IPS DF 4.7 (cell line): Measurements from ENCODE around the gene OPN1SW.

Experiments
- DNase-seq: peaks from one replicate; pipeline ENCODE4 v3.0.0-alpha.2; 2013; ENCODE audit warnings: low spot score; ENCODE audit errors: extremely low read depth

OPN1SW gene

GRCh38 chr7:128775744-128776474 is at the start of gene OPN1SW:
OPN1SW (minus strand) TSS chr7:128775794; CDS start chr7:128775781, 13 bp downstream.
- DNase-seq = no peak

- DNase-seq = no peak
Measured at GRCh38 chr7:128821724-128822123, 46.1 kb upstream of the OPN1SW start.

GRCh38 chr7:128818694-128819093 is 43.1 kb upstream of the OPN1SW start:
- DNase-seq = no peak

- DNase-seq = no peak
Measured at GRCh38 chr7:128815289-128815942, 39.8 kb upstream of the OPN1SW start.

- DNase-seq = no peak
Measured at GRCh38 chr7:128814499-128814898, 38.9 kb upstream of the OPN1SW start.

- DNase-seq = no peak
Measured at GRCh38 chr7:128812514-128813168, 37.0 kb upstream of the OPN1SW start.

- DNase-seq = no peak
Measured at GRCh38 chr7:128811631-128812430, 36.2 kb upstream of the OPN1SW start.

- DNase-seq = no peak
Measured at GRCh38 chr7:128810997-128811396, 35.4 kb upstream of the OPN1SW start.

- no peak for DNase-seq
Measured at GRCh38 chr7:128810473-128810872, 34.9 kb upstream of the OPN1SW start.

GRCh38 chr7:128809363-128809762 is 33.8 kb upstream of the OPN1SW start:
- DNase-seq = no peak

GRCh38 chr7:128807191-128807590 is 31.6 kb upstream of the OPN1SW start:
- DNase-seq = no peak

GRCh38 chr7:128805225-128805624 is 29.6 kb upstream of the OPN1SW start:
- DNase-seq = no peak

- DNase-seq = no peak
Measured at GRCh38 chr7:128804484-128804883, 28.9 kb upstream of the OPN1SW start.

GRCh38 chr7:128801667-128802418 is 26.2 kb upstream of the OPN1SW start:
- no peak for DNase-seq

GRCh38 chr7:128801003-128801402 is 25.4 kb upstream of the OPN1SW start:
- DNase-seq = no peak

GRCh38 chr7:128800567-128800966 is 25.0 kb upstream of the OPN1SW start:
- no peak for DNase-seq

GRCh38 chr7:128799451-128799850 is 23.9 kb upstream of the OPN1SW start:
- no peak for DNase-seq

- no peak for DNase-seq
Measured at GRCh38 chr7:128796327-128796726, 20.7 kb upstream of the OPN1SW start.

GRCh38 chr7:128795129-128795528 is 19.5 kb upstream of the OPN1SW start:
- no peak for DNase-seq

- DNase-seq = no peak
Measured at GRCh38 chr7:128794436-128794835, 18.8 kb upstream of the OPN1SW start.

GRCh38 chr7:128794020-128794419 is 18.4 kb upstream of the OPN1SW start:
- DNase-seq = no peak
